PC-3 (cell line): ENCODE results near the gene PDLIM5. TPM values are rescaled to one million over a fixed set of nuclear protein-coding genes. Genes with fewer than 3 reads are reported as not detected.
A peak's percentile ranks its signal among the peaks of the same experiment; 100 is the strongest.

Experiments
- ATAC-seq: fragments of 200-7000 bp; cut with Tn5 transposase; 2 replicates; pipeline ENCODE4 v1.9.1; 2020; ENCODE audit warnings: mild to moderate bottlenecking, moderate library complexity
- BruUV-seq: library from RNA; stranded (reverse); fragments of 400-500 nt; replicated peaks from 2 replicates; lab custom pipeline; 2021; lab: Mats Ljungman, UMichigan
- CTCF ChIA-PET: fragments of 300-600 bp; sonication (Branson Sonifier 250); formaldehyde crosslinking; loops from one replicate; lab custom pipeline; 2022; ENCODE audit warnings: antibody characterized with exemption; lab: Charles Lee
- POLR2A ChIA-PET: fragments of 300-600 bp; sonication (Branson Sonifier 250); formaldehyde crosslinking; loops from one replicate; lab custom pipeline; 2022; ENCODE audit warnings: antibody characterized with exemption; ENCODE audit not compliant: unreplicated experiment; lab: Charles Lee
- DNase-seq: peaks from one replicate; pipeline ENCODE4 v3.0.0-alpha.2; 2015
- H2AFZ ChIP-seq: fragments of 300-600 bp; sonication (generic); 2 replicates; pipeline ENCODE4 v1.6.0; 2016; ENCODE audit warnings: antibody characterized with exemption, low read length
- H3F3A ChIP-seq: fragments of 300-600 bp; sonication (generic); one replicate; pipeline ENCODE4 v1.6.0; 2017; ENCODE audit warnings: antibody characterized with exemption, low read length, control low read depth, mild to moderate bottlenecking; ENCODE audit not compliant: unreplicated experiment
- H3K27ac ChIP-seq: fragments of 300-600 bp; sonication (generic); 2 replicates; pipeline ENCODE4 v1.5.1; 2016; ENCODE audit warnings: mild to moderate bottlenecking, low read length
- H3K27me3 ChIP-seq: fragments of 300-600 bp; sonication (generic); 2 replicates; pipeline ENCODE4 v1.6.1; 2016; ENCODE audit warnings: low read length, mixed read lengths
- H3K36me3 ChIP-seq: fragments of 300-600 bp; sonication (generic); 2 replicates; pipeline ENCODE4 v1.6.1; 2016; ENCODE audit warnings: low read depth, mixed run types, low read length, mixed read lengths
- H3K4me1 ChIP-seq: fragments of 300-600 bp; sonication (generic); 2 replicates; pipeline ENCODE4 v1.5.1; 2016; ENCODE audit warnings: low read length; ENCODE audit not compliant: insufficient read depth
- H3K4me2 ChIP-seq: fragments of 300-600 bp; sonication (generic); 2 replicates; pipeline ENCODE4 v1.6.0; 2016; ENCODE audit warnings: low read length
- H3K4me3 ChIP-seq: fragments of 300-600 bp; sonication (generic); 2 replicates; pipeline ENCODE4 v1.5.1; 2016; ENCODE audit warnings: mild to moderate bottlenecking, low read length, mixed read lengths
- H3K79me2 ChIP-seq: fragments of 300-600 bp; sonication (generic); 2 replicates; pipeline ENCODE4 v1.6.1; 2017; ENCODE audit warnings: low read length, mixed read lengths
- H3K9ac ChIP-seq: fragments of 300-600 bp; sonication (generic); 2 replicates; pipeline ENCODE4 v1.6.0; 2016; ENCODE audit warnings: mild to moderate bottlenecking, low read length
- H3K9me2 ChIP-seq: fragments of 300-600 bp; sonication (generic); replicated peaks from 2 replicates; pipeline ENCODE4 v1.6.1; 2016; ENCODE audit warnings: mixed run types, low read length, mixed read lengths
- H3K9me3 ChIP-seq: fragments of 300-600 bp; sonication (generic); 2 replicates; pipeline ENCODE4 v1.6.1; 2016; ENCODE audit warnings: low read length, mixed read lengths
- H4K20me1 ChIP-seq: fragments of 300-600 bp; sonication (generic); 2 replicates; pipeline ENCODE4 v1.6.1; 2016; ENCODE audit warnings: low read length, mixed read lengths
- EZH2 ChIP-seq: fragments of 300-600 bp; sonication (generic); IDR thresholded peaks from one replicate; pipeline ENCODE4 v1.6.1; 2017; ENCODE audit warnings: antibody characterized with exemption, mild to moderate bottlenecking, low read length; ENCODE audit not compliant: unreplicated experiment
- EZH2phosphoT487 ChIP-seq: fragments of 300-600 bp; sonication (generic); IDR thresholded peaks from 2 replicates; pipeline ENCODE4 v1.6.1; 2018; ENCODE audit warnings: mild to moderate bottlenecking, antibody characterized with exemption, low read length, borderline replicate concordance
- intact Hi-C: fragments of 100-400 bp; cut with micrococcal nuclease; formaldehyde crosslinking; loops from 2 replicates; pipeline ENCODE4 v1.9.0; 2023
- total RNA-seq: library from RNA; depleted of rRNA; stranded (reverse); fragments of >200 nt; gene quantifications from 2 replicates; pipeline ENCODE4 v1.2.3, GENCODE V29; 2014
- TF ChIP-seq, protein P1 (sequence below): fragments of 300-600 bp; sonication (generic); conservative IDR thresholded peaks from 2 replicates; pipeline ENCODE4 v1.5.1; 2017; ENCODE audit warnings: antibody characterized with exemption, low read depth, mild to moderate bottlenecking, low read length

The PDLIM5 gene
- total RNA-seq, 1 experiment from 2014 or later, result 57.8 TPM

DNA sequence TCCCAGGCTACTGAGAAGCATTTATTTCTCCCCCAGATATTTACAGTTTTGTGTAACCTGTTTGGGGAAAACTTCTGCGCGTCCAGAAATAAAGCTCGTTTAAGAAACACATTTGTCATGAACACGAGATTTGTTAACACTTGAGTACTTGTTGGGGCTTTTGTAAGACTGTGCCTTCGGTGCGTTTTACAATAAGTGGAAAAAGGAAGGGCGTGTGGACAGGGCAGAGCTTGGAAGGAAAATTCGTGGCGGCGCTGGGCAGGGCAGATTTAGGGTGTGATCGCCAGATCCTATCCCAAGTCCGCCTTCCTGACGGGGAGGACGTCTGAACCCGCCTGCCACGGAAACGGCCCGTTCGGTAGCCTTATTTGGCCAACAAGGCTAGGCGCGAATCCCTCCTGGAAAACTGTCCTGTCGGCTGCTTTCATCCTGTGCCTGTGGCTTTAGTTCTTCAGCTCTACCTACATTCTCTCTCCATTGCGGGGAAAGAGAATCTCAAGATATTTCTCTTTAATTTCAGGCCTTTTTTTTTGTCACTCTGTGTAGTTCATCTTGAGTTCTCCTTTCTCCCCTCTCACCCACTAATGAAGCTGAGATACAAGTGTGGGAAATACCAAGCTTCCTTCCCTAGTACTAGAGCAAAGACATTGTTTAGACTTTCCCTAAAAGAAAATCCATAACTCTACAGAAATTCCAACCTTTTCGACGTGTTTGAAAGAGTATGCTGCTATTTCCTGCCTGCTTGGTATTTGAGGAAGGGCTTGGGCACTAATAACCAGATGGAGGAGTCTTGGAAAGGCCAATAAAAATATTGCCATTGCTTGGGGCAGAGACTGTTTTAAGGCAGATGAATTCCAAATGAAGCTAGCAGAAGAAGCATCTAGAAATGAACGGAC lies 982 bp downstream of the PDLIM5 start:
- Histone ChIP-seq H3F3A (peaks cover 4% of the 10 kb centered on the region), H3K27me3 (no peaks in the 10 kb centered on the region), H3K36me3 (peaks cover 12% of the 10 kb centered on the region), H3K4me2 (peak overlapping the region; percentile 93), H3K9me2 (no peaks in the 10 kb centered on the region), H3K9me3 (no peaks in the 10 kb centered on the region), H2AFZ (no peak overlapping the region; the same call in 1 of the 2 replicates), H4K20me1 (peaks cover 18% of the 10 kb centered on the region), H3K4me3 (peak overlapping the region; percentile 93), H3K27ac (peak overlapping the region; percentile 48), H3K9ac (peak overlapping the region; percentile 88), H3K4me1 (peaks cover 31% of the 10 kb centered on the region), H3K79me2 (peaks cover 60% of the 10 kb centered on the region)
- peak; percentile 78 for DNase-seq
- no peak for TF ChIP-seq EZH2
- no peak for TF ChIP-seq EZH2phosphoT487
- POLR2A ChIA-PET, result interaction anchor here (0.6 to 0.8 kb wide), 3 partner anchors 43 to 644 kb away, joined by 3 to 11 read pairs (median 4); no protein-coding TSS in a partner anchor
- ATAC-seq, result peak; percentile 61
- CTCF ChIA-PET, result no interaction called here
- intact Hi-C loops, result loop anchor here (1.0 to 5.0 kb wide), 5 partner anchors 20 to 305 kb away; partner anchors contain the start of gene BMPR1B
- TSS peak; percentile 53 for BruUV-seq

DNA sequence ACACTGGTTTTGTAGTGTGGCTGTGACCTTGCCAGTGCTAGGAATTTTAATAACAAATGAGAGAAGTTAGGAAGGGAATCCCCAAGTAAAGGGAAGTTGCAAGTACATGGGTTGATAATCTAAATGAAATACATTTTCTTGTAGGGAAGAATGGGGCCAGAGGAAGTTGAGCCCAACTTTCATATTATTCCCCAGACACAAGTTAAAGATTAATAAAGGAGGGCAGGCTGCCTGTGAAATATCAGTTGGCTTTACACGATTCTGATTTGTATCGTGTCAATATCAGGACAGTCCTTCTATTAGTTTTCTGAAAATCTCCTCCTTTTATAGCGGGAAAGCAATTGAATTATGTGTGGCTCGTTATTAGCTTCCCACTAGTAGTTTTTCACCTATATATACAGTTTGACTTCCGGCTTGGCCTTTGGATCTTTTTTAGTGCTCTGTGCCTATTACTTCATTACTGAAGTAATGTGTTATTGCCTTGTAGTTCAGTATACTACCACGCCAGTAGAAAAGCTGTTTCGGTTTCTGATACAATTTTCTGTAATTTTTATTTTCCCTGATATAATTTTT lies 1.7 kb downstream of the PDLIM5 start:
- TSS peak; percentile 79 for BruUV-seq
- no peak for ATAC-seq
- ChIA-PET CTCF (no interaction called here), POLR2A (interaction anchor here (0.7 to 0.8 kb wide), 2 partner anchors 95 to 643 kb away, joined by 3 to 4 read pairs; no protein-coding TSS in a partner anchor)
- Histone ChIP-seq H3F3A (peaks cover 4% of the 10 kb centered on the region), H3K4me3 (peak overlapping the region; percentile 93), H3K9me2 (no peaks in the 10 kb centered on the region), H3K36me3 (peaks cover 12% of the 10 kb centered on the region), H3K4me2 (peak overlapping the region; percentile 93), H3K27me3 (no peaks in the 10 kb centered on the region), H4K20me1 (peaks cover 18% of the 10 kb centered on the region), H2AFZ (no peak overlapping the region), H3K9me3 (no peaks in the 10 kb centered on the region), H3K27ac (peak overlapping the region; percentile 48; the same call in 1 of the 2 replicates), H3K9ac (peak overlapping the region; percentile 88), H3K4me1 (peaks cover 30% of the 10 kb centered on the region), H3K79me2 (peaks cover 67% of the 10 kb centered on the region)
- no peak for TF ChIP-seq EZH2phosphoT487
- no peak for TF ChIP-seq EZH2
- TF ChIP-seq, protein P1, sequence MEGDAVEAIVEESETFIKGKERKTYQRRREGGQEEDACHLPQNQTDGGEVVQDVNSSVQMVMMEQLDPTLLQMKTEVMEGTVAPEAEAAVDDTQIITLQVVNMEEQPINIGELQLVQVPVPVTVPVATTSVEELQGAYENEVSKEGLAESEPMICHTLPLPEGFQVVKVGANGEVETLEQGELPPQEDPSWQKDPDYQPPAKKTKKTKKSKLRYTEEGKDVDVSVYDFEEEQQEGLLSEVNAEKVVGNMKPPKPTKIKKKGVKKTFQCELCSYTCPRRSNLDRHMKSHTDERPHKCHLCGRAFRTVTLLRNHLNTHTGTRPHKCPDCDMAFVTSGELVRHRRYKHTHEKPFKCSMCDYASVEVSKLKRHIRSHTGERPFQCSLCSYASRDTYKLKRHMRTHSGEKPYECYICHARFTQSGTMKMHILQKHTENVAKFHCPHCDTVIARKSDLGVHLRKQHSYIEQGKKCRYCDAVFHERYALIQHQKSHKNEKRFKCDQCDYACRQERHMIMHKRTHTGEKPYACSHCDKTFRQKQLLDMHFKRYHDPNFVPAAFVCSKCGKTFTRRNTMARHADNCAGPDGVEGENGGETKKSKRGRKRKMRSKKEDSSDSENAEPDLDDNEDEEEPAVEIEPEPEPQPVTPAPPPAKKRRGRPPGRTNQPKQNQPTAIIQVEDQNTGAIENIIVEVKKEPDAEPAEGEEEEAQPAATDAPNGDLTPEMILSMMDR, result no peak
- peak; percentile 19 for DNase-seq
- intact Hi-C loops, result loop anchor here (2.0 to 5.0 kb wide), 4 partner anchors 19 to 304 kb away; partner anchors contain the start of gene BMPR1B

DNA sequence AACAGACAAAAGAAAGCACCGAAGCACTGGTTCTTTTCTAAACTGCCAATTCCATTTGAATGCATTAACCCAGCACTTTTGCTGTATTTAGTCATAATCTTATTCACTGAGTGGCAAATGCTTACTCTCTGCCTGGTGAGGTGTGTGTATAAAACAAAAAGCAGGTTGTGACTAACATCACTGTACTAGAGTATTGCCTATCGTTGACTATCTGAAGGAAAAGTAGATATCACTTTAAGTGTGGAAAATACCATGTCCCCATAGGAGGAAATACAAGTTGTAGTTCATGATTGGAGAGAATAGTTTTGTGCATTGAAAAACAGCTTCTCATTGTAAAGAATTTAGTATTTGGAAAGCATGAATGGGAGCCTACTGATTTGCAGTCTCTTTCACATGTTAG lies 2.7 kb downstream of the PDLIM5 start:
- no peak for ATAC-seq
- H3K9ac ChIP-seq, result peak overlapping the region; percentile 27; the same call in 1 of the 2 replicates
- ChIA-PET POLR2A (no interaction called here), CTCF (no interaction called here)
- H3K4me1 ChIP-seq, result peaks cover 38% of the 10 kb centered on the region
- no peak overlapping the region for H2AFZ ChIP-seq
- no TSS peak for BruUV-seq
- H3K9me2 ChIP-seq, result no peaks in the 10 kb centered on the region
- H3K79me2 ChIP-seq, result peaks cover 77% of the 10 kb centered on the region
- H3K27ac ChIP-seq, result peak overlapping the region; percentile 29
- H3K27me3 ChIP-seq, result no peaks in the 10 kb centered on the region
- H3K4me3 ChIP-seq, result peak overlapping the region; percentile 93
- TF ChIP-seq EZH2phosphoT487, result no peak
- no peak for TF ChIP-seq EZH2
- TF ChIP-seq, protein P1, result no peak
- H3K4me2 ChIP-seq, result peak overlapping the region; percentile 93
- H3K9me3 ChIP-seq, result no peaks in the 10 kb centered on the region
- H4K20me1 ChIP-seq, result peaks cover 18% of the 10 kb centered on the region
- peaks cover 4% of the 10 kb centered on the region for H3F3A ChIP-seq
- DNase-seq, result peak; percentile 34
- intact Hi-C loops, result loop anchor here (5.0 kb wide), 3 partner anchors 33 to 303 kb away; partner anchors contain the start of gene BMPR1B
- H3K36me3 ChIP-seq, result peaks cover 12% of the 10 kb centered on the region
